Neuronal stem cell (in vitro differentiated cells): ENCODE results near the gene DGKQ.

Experiments used
- DNase-seq: peaks from one replicate; pipeline ENCODE4 v3.0.0-alpha.2; 2013; ENCODE audit warnings: low spot score
- H2AFZ ChIP-seq: one replicate; pipeline ENCODE4 v1.6.1; 2013; ENCODE audit warnings: mild to moderate bottlenecking, low read length, inconsistent platforms
- H2AK5ac ChIP-seq: 2 replicates; pipeline ENCODE4 v1.6.1; 2013; ENCODE audit warnings: low read depth, mild to moderate bottlenecking, inconsistent platforms, low read length, moderate library complexity, mixed read lengths
- H2BK120ac ChIP-seq: 2 replicates; pipeline ENCODE4 v1.6.1; 2013; ENCODE audit warnings: low read depth, mild to moderate bottlenecking, inconsistent platforms, low read length, moderate library complexity, mixed read lengths
- H2BK12ac ChIP-seq: one replicate; pipeline ENCODE4 v1.6.1; 2013; ENCODE audit warnings: low read length, inconsistent platforms
- H2BK15ac ChIP-seq: 2 replicates; pipeline ENCODE4 v1.6.1; 2013; ENCODE audit warnings: mild to moderate bottlenecking, low read length, inconsistent platforms, mixed read lengths
- H2BK5ac ChIP-seq: one replicate; pipeline ENCODE4 v1.6.1; 2013; ENCODE audit warnings: inconsistent platforms, mild to moderate bottlenecking, low read length, moderate library complexity
- H3K14ac ChIP-seq: one replicate; pipeline ENCODE4 v1.6.1; 2013; ENCODE audit warnings: low read length, inconsistent platforms
- H3K18ac ChIP-seq: 2 replicates; pipeline ENCODE4 v1.6.1; 2013; ENCODE audit warnings: low read length, inconsistent platforms
- H3K23ac ChIP-seq: 2 replicates; pipeline ENCODE4 v1.6.1; 2013; ENCODE audit warnings: low read depth, mild to moderate bottlenecking, mixed read lengths, low read length, inconsistent platforms; ENCODE audit not compliant: poor library complexity
- H3K27ac ChIP-seq: replicated peaks from 3 replicates; pipeline ENCODE4 v1.5.1; 2013; ENCODE audit warnings: low read length, inconsistent platforms
- H3K27me3 ChIP-seq, 3 experiments: 2 replicates each; pipeline ENCODE4 v1.6.1; 2013; ENCODE audit warnings: low read length in 3 of 3, mild to moderate bottlenecking in 2 of 3, inconsistent platforms in 1 of 3, low read depth in 1 of 3, mixed read lengths in 1 of 3, moderate library complexity in 1 of 3; ENCODE audit not compliant: control insufficient read depth in 3 of 3, insufficient read depth in 3 of 3
- H3K36me3 ChIP-seq, 2 donors: replicated peaks in 1 of 2; 2 replicates each; pipeline ENCODE4 v1.6.1; 2013; ENCODE audit warnings: low read length in 2 of 2; ENCODE audit not compliant: control insufficient read depth in 2 of 2, insufficient read depth in 2 of 2
- H3K4ac ChIP-seq: 2 replicates; pipeline ENCODE4 v1.6.1; 2013; ENCODE audit warnings: inconsistent platforms, mild to moderate bottlenecking, low read length, moderate library complexity
- H3K4me1 ChIP-seq, 2 donors: 1 replicate in 1 of 2; 2 replicates in 1 of 2; pipeline ENCODE4 v1.6.1; 2013; ENCODE audit warnings: low read length in 2 of 2, low read depth in 1 of 2; ENCODE audit not compliant: control insufficient read depth in 2 of 2, insufficient read depth in 1 of 2
- H3K4me2 ChIP-seq: one replicate; pipeline ENCODE4 v1.6.1; 2013; ENCODE audit warnings: mild to moderate bottlenecking, low read length, inconsistent platforms; ENCODE audit not compliant: insufficient read depth, poor library complexity, severe bottlenecking
- H3K4me3 ChIP-seq, 2 donors: 2 replicates each; pipeline ENCODE4 v1.5.1; 2013; ENCODE audit warnings: low read length in 2 of 2, mild to moderate bottlenecking in 2 of 2, inconsistent platforms in 1 of 2, moderate library complexity in 1 of 2
- H3K79me1 ChIP-seq: one replicate; pipeline ENCODE4 v1.6.1; 2013; ENCODE audit warnings: low read depth, mild to moderate bottlenecking, inconsistent platforms, low read length, moderate library complexity
- H3K9ac ChIP-seq: one replicate; pipeline ENCODE4 v1.6.1; 2013; ENCODE audit warnings: mild to moderate bottlenecking, low read depth, low read length, inconsistent platforms; ENCODE audit not compliant: poor library complexity
- H3K9me3 ChIP-seq, 2 donors: replicated peaks in 1 of 2; 2 replicates each; pipeline versions ENCODE3 to v1.6.1; 2013; ENCODE audit warnings: low read length in 2 of 2, mild to moderate bottlenecking in 2 of 2, inconsistent platforms in 1 of 2, low read depth in 1 of 2, mixed read lengths in 1 of 2, moderate library complexity in 1 of 2; ENCODE audit not compliant: control insufficient read depth in 2 of 2, insufficient read depth in 1 of 2
- H4K8ac ChIP-seq: one replicate; pipeline ENCODE4 v1.6.1; 2013; ENCODE audit warnings: low read depth, mild to moderate bottlenecking, inconsistent platforms, low read length, moderate library complexity
- H4K91ac ChIP-seq: one replicate; pipeline ENCODE4 v1.6.1; 2013; ENCODE audit warnings: low read length, low read depth, mild to moderate bottlenecking, inconsistent platforms; ENCODE audit not compliant: poor library complexity
- WGBS, 2 donors: extraction: QIAGEN DNeasy Blood & Tissue Kit; methylation state at CpG; one replicate each; pipeline ENCODE4 v1.1.7; 2013; ENCODE audit warnings: missing lambda C conversion rate in 2 of 2, mixed read lengths in 1 of 2; ENCODE audit not compliant: insufficient read length in 2 of 2, insufficient replicate concordance in 1 of 2; ENCODE audit errors: extremely low coverage in 2 of 2; 5-methylcytosine and 5-hydroxymethylcytosine counted together

The DGKQ gene

DNA sequence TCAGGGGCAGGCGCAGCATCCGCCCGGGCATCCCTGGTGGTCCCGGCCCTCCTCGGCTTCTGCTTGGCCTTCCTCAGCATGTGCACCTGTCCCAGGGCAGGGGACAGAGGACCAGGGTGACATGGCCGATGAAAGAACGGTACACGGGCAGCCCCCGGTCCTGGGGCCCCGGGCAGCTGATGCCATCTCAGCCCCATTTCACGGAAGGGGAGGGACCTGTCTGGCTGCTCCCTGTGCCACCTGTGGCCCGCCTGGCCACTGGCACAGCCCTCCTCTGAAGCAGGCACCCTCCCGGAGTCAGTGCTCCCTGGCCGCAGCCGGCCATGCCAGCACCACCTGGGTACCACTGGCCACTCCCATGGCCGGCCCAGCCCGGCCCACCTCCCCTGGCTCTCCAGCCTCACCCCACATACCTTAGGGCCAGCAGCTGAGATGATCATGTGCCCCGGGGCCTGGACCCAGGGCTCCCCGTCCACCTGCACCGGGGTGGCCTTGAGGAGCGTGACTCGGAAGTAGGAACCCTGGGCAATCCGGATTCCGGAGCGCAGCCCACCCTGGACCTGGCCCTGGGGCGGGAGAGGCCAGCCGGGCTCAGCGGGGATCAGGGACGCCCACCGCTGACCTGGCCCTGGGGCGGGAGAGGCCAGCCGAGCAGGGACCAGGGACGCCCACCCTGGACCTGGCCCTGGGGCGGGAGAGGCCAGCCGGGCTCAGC is 12.6 kb downstream of the DGKQ start:
- WGBS, 2 donors, result no CpG with 5 or more reads among the region's 35 CpGs
- Histone ChIP-seq H3K36me3 (peaks cover 2 to 15% of the 10 kb centered on the region in 2 donors), H3K4me1 (no peaks in the 10 kb centered on the region), H2BK5ac (peak overlapping the region; percentile 19), H3K23ac (peak overlapping the region; percentile 85), H4K8ac (no peak overlapping the region), H2BK15ac (no peak overlapping the region), H3K9me3 (no peaks in the 10 kb centered on the region), H3K18ac (peak overlapping the region; percentile 57), H2AFZ (no peak overlapping the region), H3K4me3 (no peak overlapping the region), H3K14ac (no peak overlapping the region), H3K4me2 (no peak overlapping the region), H4K91ac (no peak overlapping the region), H2BK120ac (no peak overlapping the region), H3K9ac (no peak overlapping the region), H3K79me1 (peaks cover 3% of the 10 kb centered on the region), H3K27me3 (no peaks in the 10 kb centered on the region), H2AK5ac (no peak overlapping the region), H3K27ac (no peak overlapping the region), H2BK12ac (no peak overlapping the region), H3K4ac (no peak overlapping the region)
- DNase-seq, result no peak

GRCh38 chr4:960140-960635 is 13.2 kb downstream of the DGKQ start:
- H3K27ac ChIP-seq, result no peak overlapping the region
- peak overlapping the region; percentile 71 for H3K14ac ChIP-seq
- no peak overlapping the region for H2BK15ac ChIP-seq
- H3K4ac ChIP-seq, result no peak overlapping the region
- no peak overlapping the region for H3K4me3 ChIP-seq
- no peak overlapping the region for H4K91ac ChIP-seq
- H4K8ac ChIP-seq, result peak overlapping the region; percentile 65
- peaks cover 3% of the 10 kb centered on the region for H3K79me1 ChIP-seq
- no peak overlapping the region for H2BK12ac ChIP-seq
- H3K27me3 ChIP-seq, result no peaks in the 10 kb centered on the region
- no peak overlapping the region for H2AK5ac ChIP-seq
- no peaks in the 10 kb centered on the region for H3K4me1 ChIP-seq
- H3K9me3 ChIP-seq, result no peaks in the 10 kb centered on the region
- H3K23ac ChIP-seq, result peak overlapping the region; percentile 65
- H3K4me2 ChIP-seq, result no peak overlapping the region
- peaks cover under 1 to 15% of the 10 kb centered on the region in 2 donors for H3K36me3 ChIP-seq
- no peak overlapping the region for H3K18ac ChIP-seq
- no peak for DNase-seq
- H3K9ac ChIP-seq, result no peak overlapping the region
- no peak overlapping the region for H2AFZ ChIP-seq
- H2BK120ac ChIP-seq, result no peak overlapping the region
- peak overlapping the region; percentile 19 for H2BK5ac ChIP-seq
- no CpG with 5 or more reads among the region's 16 CpGs for WGBS, 2 donors

GRCh38 chr4:959338-960139 is 13.8 kb downstream of the DGKQ start:
- no peak overlapping the region for H3K4me3 ChIP-seq
- H3K36me3 ChIP-seq, result peaks cover 0 to 12% of the 10 kb centered on the region in 2 donors
- peak overlapping the region; percentile 71 for H3K14ac ChIP-seq
- no peak overlapping the region for H3K4me2 ChIP-seq
- H3K79me1 ChIP-seq, result peaks cover 2% of the 10 kb centered on the region
- H2BK15ac ChIP-seq, result no peak overlapping the region
- no peak for DNase-seq
- H3K9me3 ChIP-seq, result no peaks in the 10 kb centered on the region
- H2AK5ac ChIP-seq, result no peak overlapping the region
- no peaks in the 10 kb centered on the region for H3K27me3 ChIP-seq
- H2BK120ac ChIP-seq, result no peak overlapping the region
- WGBS, 2 donors, result no CpG with 5 or more reads among the region's 24 CpGs
- H3K4ac ChIP-seq, result peak overlapping the region; percentile 10
- no peak overlapping the region for H4K91ac ChIP-seq
- H3K4me1 ChIP-seq, result no peaks in the 10 kb centered on the region
- H3K18ac ChIP-seq, result peak overlapping the region; percentile 57
- H3K27ac ChIP-seq, result no peak overlapping the region
- H4K8ac ChIP-seq, result peak overlapping the region; percentile 65
- no peak overlapping the region for H2AFZ ChIP-seq
- peak overlapping the region; percentile 65 for H3K23ac ChIP-seq
- H3K9ac ChIP-seq, result peak overlapping the region; percentile 44
- H2BK5ac ChIP-seq, result peak overlapping the region; percentile 19
- H2BK12ac ChIP-seq, result no peak overlapping the region
